WTC11 (cell line): ENCODE data around the gene RBFOX2. TPM values are rescaled to one million over a fixed set of nuclear protein-coding genes. Genes with fewer than 3 reads are reported as not detected.

Experiments used
- ATAC-seq: fragments of 200-7000 bp; cut with Tn5 transposase; 2 replicates; pipeline ENCODE4 v1.10.0; 2021; ENCODE audit warnings: mild to moderate bottlenecking, moderate library complexity
- CTCF ChIA-PET: fragments of 300-600 bp; sonication (Branson Sonifier 250); formaldehyde crosslinking; loops from one replicate; lab custom pipeline; 2021; ENCODE audit warnings: antibody characterized with exemption; lab: Charles Lee
- POLR2A ChIA-PET: fragments of 350-600 bp; sonication (Branson Sonifier 250); formaldehyde crosslinking; loops from one replicate; lab custom pipeline; 2021; ENCODE audit warnings: antibody characterized with exemption; lab: Charles Lee
- DNase-seq: peaks from one replicate; pipeline ENCODE4 v3.0.0; 2021; ENCODE audit warnings: low spot score
- H3K27ac Mint-ChIP-seq: 2 replicates; pipeline ENCODE4 v1.8.0; 2021; ENCODE audit warnings: mixed read lengths
- H3K27me3 Mint-ChIP-seq: 2 replicates; pipeline ENCODE4 v1.8.0; 2021; ENCODE audit warnings: low read depth, mild to moderate bottlenecking, moderate library complexity, mixed read lengths
- H3K36me3 Mint-ChIP-seq: 2 replicates; pipeline ENCODE4 v1.8.0; 2021; ENCODE audit warnings: mixed read lengths
- H3K4me1 Mint-ChIP-seq: 2 replicates; pipeline ENCODE4 v1.8.0; 2022; ENCODE audit warnings: mixed read lengths
- H3K4me3 Mint-ChIP-seq: 2 replicates; pipeline ENCODE4 v1.8.0; 2021; ENCODE audit warnings: mild to moderate bottlenecking, moderate library complexity, mixed read lengths
- H3K9me3 Mint-ChIP-seq: 2 replicates; pipeline ENCODE4 v1.8.0; 2021; ENCODE audit warnings: mixed read lengths
- ESRRA ChIP-seq: sonication (generic); formaldehyde crosslinking; IDR thresholded peaks from 2 replicates; pipeline ENCODE4 v1.8.1; 2022; ENCODE audit warnings: mild to moderate bottlenecking, missing genetic modification reagents, borderline replicate concordance
- FOXK1 ChIP-seq: sonication (generic); formaldehyde crosslinking; IDR thresholded peaks from 2 replicates; pipeline ENCODE4 v1.8.0; 2022; ENCODE audit warnings: mild to moderate bottlenecking, moderate library complexity, missing genetic modification reagents
- FOXP1 ChIP-seq: sonication (generic); formaldehyde crosslinking; IDR thresholded peaks from 2 replicates; pipeline ENCODE4 v1.8.0; 2022; ENCODE audit warnings: missing genetic modification reagents, mild to moderate bottlenecking, moderate library complexity, borderline replicate concordance
- GABPB1 ChIP-seq: sonication (generic); formaldehyde crosslinking; IDR thresholded peaks from 2 replicates; pipeline ENCODE4 v1.8.1; 2023; ENCODE audit warnings: mild to moderate bottlenecking, missing genetic modification reagents
- HMGA2 ChIP-seq: fragments of 250-450 bp; sonication (Bioruptor Pico); IDR thresholded peaks from 2 replicates; pipeline ENCODE4 v1.4.0; 2021; ENCODE audit warnings: mild to moderate bottlenecking, moderate library complexity
- IRF2 ChIP-seq: sonication (generic); formaldehyde crosslinking; IDR thresholded peaks from 2 replicates; pipeline ENCODE4 v1.8.0; 2022; ENCODE audit warnings: low read depth, missing genetic modification reagents, borderline replicate concordance
- JUN ChIP-seq: sonication (generic); formaldehyde crosslinking; IDR thresholded peaks from 2 replicates; pipeline ENCODE4 v1.8.0; 2023; ENCODE audit warnings: mild to moderate bottlenecking, missing genetic modification reagents
- NFE2L1 ChIP-seq: sonication (generic); formaldehyde crosslinking; IDR thresholded peaks from 2 replicates; pipeline ENCODE4 v1.8.1; 2023; ENCODE audit warnings: missing genetic modification reagents
- OVOL2 ChIP-seq: fragments of 250-450 bp; sonication (Bioruptor Pico); IDR thresholded peaks from 2 replicates; pipeline ENCODE4 v1.9.0; 2021; ENCODE audit warnings: mild to moderate bottlenecking, borderline replicate concordance
- RORB ChIP-seq: fragments of 250-450 bp; sonication (Bioruptor Pico); IDR thresholded peaks from 2 replicates; pipeline ENCODE4 v1.9.0; 2021; ENCODE audit warnings: mild to moderate bottlenecking
- SMAD4 ChIP-seq: sonication (generic); formaldehyde crosslinking; IDR thresholded peaks from 2 replicates; pipeline ENCODE4 v1.8.0; 2022; ENCODE audit warnings: mild to moderate bottlenecking, missing genetic modification reagents
- ZNF138 ChIP-seq: sonication (generic); formaldehyde crosslinking; conservative IDR thresholded peaks from 2 replicates; pipeline ENCODE4 v1.8.1; 2022; ENCODE audit warnings: mild to moderate bottlenecking, moderate library complexity, missing genetic modification reagents
- ZNF263 ChIP-seq: sonication (generic); formaldehyde crosslinking; IDR thresholded peaks from 2 replicates; pipeline ENCODE4 v1.8.1; 2022; ENCODE audit warnings: low read depth, mild to moderate bottlenecking, moderate library complexity, missing genetic modification reagents
- ZNF317 ChIP-seq: sonication (generic); formaldehyde crosslinking; IDR thresholded peaks from 2 replicates; pipeline ENCODE4 v1.8.1; 2023; ENCODE audit warnings: low read depth, mild to moderate bottlenecking, moderate library complexity, missing genetic modification reagents, borderline replicate concordance
- ZNF416 ChIP-seq: fragments of 250-450 bp; sonication (Bioruptor Pico); IDR thresholded peaks from 2 replicates; pipeline ENCODE4 v1.9.0; 2021; ENCODE audit warnings: mild to moderate bottlenecking, inconsistent platforms
- ZNF423 ChIP-seq: fragments of 250-450 bp; sonication (Bioruptor Pico); IDR thresholded peaks from 2 replicates; pipeline ENCODE4 v2.1.2; 2022; ENCODE audit warnings: mild to moderate bottlenecking, moderate library complexity
- total RNA-seq: library from RNA; stranded (reverse); gene quantifications from 3 replicates; pipeline ENCODE4 v1.2.3, GENCODE V29; 2021
- TF ChIP-seq, protein P1 (sequence below): sonication (generic); formaldehyde crosslinking; IDR thresholded peaks from 2 replicates; pipeline ENCODE4 v1.8.1; 2023; ENCODE audit warnings: mild to moderate bottlenecking, missing genetic modification reagents, moderate library complexity
- TF ChIP-seq, protein P2 (sequence below): sonication (generic); formaldehyde crosslinking; IDR thresholded peaks from 2 replicates; pipeline ENCODE4 v1.8.0; 2022; ENCODE audit warnings: mild to moderate bottlenecking, missing genetic modification reagents
- TF ChIP-seq, protein P3 (sequence below): sonication (generic); formaldehyde crosslinking; IDR thresholded peaks from 2 replicates; pipeline ENCODE4 v1.8.0; 2023; ENCODE audit warnings: missing genetic modification reagents
- TF ChIP-seq, protein P4 (sequence below): sonication (generic); formaldehyde crosslinking; IDR thresholded peaks from 2 replicates; pipeline ENCODE4 v1.8.0; 2022; ENCODE audit warnings: mild to moderate bottlenecking, missing genetic modification reagents
- TF ChIP-seq, protein P5 (sequence below): fragments of 250-450 bp; sonication (Bioruptor Pico); IDR thresholded peaks from 2 replicates; pipeline ENCODE4 v1.9.0; 2021; ENCODE audit warnings: mild to moderate bottlenecking, borderline replicate concordance
- TF ChIP-seq, protein P6 (sequence below): sonication (generic); formaldehyde crosslinking; IDR thresholded peaks from 2 replicates; pipeline ENCODE4 v1.8.1; 2022; ENCODE audit warnings: low read depth, mild to moderate bottlenecking, moderate library complexity, missing genetic modification reagents, borderline replicate concordance
- TF ChIP-seq, protein P7 (sequence below): sonication (generic); formaldehyde crosslinking; IDR thresholded peaks from 2 replicates; pipeline ENCODE4 v1.8.1; 2023; ENCODE audit warnings: mild to moderate bottlenecking, missing genetic modification reagents, moderate library complexity

RBFOX2 gene
- total RNA-seq, 1 experiment from 2014 or later: 107 TPM

DNA sequence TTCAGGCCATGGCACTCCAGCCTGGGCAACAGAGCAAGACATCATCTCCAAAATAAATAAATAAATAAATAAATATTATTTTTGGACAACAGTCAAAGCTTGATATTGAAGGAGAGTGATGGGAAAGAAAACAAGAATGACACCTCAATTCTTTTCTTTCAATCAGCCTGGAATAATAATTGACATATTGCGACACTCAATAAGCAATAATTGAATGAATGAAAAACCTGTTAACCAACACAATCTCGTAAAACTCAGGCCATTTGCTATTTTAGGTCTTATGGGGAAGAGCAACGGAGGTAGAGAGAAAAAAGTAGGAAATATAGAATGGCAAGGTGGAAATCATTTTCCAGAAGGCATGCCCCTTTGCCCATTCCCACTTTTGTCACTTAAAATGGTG lies 10.5 kb upstream of the RBFOX2 start:
- Mint-ChIP-seq H3K36me3 (no peaks in the 10 kb centered on the region), H3K4me3 (no peak overlapping the region), H3K4me1 (peaks cover 24% of the 10 kb centered on the region), H3K27ac (no peak overlapping the region), H3K27me3 (peaks cover 7% of the 10 kb centered on the region), H3K9me3 (no peaks in the 10 kb centered on the region)
- POLR2A ChIA-PET: no interaction called here
- CTCF ChIA-PET: interaction anchor here (2.6 kb wide), 1 partner anchor 27 kb away, joined by 9 read pairs; no protein-coding TSS in a partner anchor
- DNase-seq (no peak), ATAC-seq (no peak)
- TF ChIP-seq, protein P1, sequence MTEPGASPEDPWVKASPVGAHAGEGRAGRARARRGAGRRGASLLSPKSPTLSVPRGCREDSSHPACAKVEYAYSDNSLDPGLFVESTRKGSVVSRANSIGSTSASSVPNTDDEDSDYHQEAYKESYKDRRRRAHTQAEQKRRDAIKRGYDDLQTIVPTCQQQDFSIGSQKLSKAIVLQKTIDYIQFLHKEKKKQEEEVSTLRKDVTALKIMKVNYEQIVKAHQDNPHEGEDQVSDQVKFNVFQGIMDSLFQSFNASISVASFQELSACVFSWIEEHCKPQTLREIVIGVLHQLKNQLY: no peak
- TF ChIP-seq ZNF317: no peak
- no peak for TF ChIP-seq JUN (CRISPR knock-in tag)
- no peak for TF ChIP-seq GABPB1 (CRISPR knock-in tag)
- TF ChIP-seq ZNF138 (CRISPR knock-in tag): no peak
- TF ChIP-seq, protein P2, sequence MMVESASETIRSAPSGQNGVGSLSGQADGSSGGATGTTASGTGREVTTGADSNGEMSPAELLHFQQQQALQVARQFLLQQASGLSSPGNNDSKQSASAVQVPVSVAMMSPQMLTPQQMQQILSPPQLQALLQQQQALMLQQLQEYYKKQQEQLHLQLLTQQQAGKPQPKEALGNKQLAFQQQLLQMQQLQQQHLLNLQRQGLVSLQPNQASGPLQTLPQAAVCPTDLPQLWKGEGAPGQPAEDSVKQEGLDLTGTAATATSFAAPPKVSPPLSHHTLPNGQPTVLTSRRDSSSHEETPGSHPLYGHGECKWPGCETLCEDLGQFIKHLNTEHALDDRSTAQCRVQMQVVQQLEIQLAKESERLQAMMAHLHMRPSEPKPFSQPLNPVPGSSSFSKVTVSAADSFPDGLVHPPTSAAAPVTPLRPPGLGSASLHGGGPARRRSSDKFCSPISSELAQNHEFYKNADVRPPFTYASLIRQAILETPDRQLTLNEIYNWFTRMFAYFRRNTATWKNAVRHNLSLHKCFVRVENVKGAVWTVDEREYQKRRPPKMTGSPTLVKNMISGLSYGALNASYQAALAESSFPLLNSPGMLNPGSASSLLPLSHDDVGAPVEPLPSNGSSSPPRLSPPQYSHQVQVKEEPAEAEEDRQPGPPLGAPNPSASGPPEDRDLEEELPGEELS: no peak
- TF ChIP-seq ZNF423 (CRISPR knock-in tag): no peak
- TF ChIP-seq, protein P3, sequence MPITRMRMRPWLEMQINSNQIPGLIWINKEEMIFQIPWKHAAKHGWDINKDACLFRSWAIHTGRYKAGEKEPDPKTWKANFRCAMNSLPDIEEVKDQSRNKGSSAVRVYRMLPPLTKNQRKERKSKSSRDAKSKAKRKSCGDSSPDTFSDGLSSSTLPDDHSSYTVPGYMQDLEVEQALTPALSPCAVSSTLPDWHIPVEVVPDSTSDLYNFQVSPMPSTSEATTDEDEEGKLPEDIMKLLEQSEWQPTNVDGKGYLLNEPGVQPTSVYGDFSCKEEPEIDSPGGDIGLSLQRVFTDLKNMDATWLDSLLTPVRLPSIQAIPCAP (CRISPR knock-in tag): no peak
- no peak for TF ChIP-seq SMAD4 (CRISPR knock-in tag)
- TF ChIP-seq FOXK1: no peak
- no peak for TF ChIP-seq HMGA2 (CRISPR knock-in tag)
- TF ChIP-seq ZNF263: no peak
- TF ChIP-seq, protein P4, sequence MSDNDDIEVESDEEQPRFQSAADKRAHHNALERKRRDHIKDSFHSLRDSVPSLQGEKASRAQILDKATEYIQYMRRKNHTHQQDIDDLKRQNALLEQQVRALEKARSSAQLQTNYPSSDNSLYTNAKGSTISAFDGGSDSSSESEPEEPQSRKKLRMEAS: no peak

DNA sequence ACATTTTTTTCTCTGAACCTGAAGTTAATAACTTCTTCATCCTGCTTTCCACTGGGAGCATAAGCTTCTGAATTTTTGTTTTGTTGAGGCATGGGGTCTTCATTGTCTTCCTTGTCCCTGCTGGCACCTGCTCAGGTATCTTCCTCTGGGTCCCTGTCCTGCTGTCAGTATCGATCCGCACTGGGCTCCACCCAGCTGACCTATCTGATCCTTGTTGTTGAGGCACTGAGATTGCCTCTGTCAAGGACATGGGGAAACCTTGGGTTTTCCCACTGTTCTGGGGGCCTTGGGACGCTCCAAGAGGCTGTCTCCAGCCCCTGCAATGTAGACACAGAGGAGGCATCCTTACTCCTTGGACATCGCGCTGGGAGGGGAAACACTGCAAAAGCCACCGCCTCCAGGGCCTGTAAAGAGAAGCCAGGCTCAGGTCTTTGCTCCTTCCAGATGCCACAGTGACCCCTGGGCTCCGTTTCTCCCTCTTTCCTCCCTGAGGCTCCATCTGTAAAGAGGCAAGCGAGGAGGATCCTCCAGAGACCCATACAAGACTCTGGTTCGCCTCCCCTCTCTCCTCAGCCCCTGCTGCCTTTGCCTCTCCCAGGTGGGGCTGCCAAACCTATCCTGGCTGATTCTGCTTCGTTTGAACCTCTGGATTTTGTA lies 8.6 kb upstream of the RBFOX2 start:
- Mint-ChIP-seq H3K4me1 (peaks cover 24% of the 10 kb centered on the region), H3K9me3 (no peaks in the 10 kb centered on the region), H3K27ac (no peak overlapping the region)
- TF ChIP-seq RORB (CRISPR knock-in tag) (no peak), OVOL2 (no peak), ZNF138 (CRISPR knock-in tag) (no peak), IRF2 (no peak), ESRRA (CRISPR knock-in tag) (no peak), FOXP1 (CRISPR knock-in tag) (no peak), NFE2L1 (CRISPR knock-in tag) (no peak), ZNF416 (no peak)
- TF ChIP-seq, protein P5, sequence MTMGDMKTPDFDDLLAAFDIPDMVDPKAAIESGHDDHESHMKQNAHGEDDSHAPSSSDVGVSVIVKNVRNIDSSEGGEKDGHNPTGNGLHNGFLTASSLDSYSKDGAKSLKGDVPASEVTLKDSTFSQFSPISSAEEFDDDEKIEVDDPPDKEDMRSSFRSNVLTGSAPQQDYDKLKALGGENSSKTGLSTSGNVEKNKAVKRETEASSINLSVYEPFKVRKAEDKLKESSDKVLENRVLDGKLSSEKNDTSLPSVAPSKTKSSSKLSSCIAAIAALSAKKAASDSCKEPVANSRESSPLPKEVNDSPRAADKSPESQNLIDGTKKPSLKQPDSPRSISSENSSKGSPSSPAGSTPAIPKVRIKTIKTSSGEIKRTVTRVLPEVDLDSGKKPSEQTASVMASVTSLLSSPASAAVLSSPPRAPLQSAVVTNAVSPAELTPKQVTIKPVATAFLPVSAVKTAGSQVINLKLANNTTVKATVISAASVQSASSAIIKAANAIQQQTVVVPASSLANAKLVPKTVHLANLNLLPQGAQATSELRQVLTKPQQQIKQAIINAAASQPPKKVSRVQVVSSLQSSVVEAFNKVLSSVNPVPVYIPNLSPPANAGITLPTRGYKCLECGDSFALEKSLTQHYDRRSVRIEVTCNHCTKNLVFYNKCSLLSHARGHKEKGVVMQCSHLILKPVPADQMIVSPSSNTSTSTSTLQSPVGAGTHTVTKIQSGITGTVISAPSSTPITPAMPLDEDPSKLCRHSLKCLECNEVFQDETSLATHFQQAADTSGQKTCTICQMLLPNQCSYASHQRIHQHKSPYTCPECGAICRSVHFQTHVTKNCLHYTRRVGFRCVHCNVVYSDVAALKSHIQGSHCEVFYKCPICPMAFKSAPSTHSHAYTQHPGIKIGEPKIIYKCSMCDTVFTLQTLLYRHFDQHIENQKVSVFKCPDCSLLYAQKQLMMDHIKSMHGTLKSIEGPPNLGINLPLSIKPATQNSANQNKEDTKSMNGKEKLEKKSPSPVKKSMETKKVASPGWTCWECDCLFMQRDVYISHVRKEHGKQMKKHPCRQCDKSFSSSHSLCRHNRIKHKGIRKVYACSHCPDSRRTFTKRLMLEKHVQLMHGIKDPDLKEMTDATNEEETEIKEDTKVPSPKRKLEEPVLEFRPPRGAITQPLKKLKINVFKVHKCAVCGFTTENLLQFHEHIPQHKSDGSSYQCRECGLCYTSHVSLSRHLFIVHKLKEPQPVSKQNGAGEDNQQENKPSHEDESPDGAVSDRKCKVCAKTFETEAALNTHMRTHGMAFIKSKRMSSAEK (CRISPR knock-in tag): no peak
- TF ChIP-seq, protein P6, sequence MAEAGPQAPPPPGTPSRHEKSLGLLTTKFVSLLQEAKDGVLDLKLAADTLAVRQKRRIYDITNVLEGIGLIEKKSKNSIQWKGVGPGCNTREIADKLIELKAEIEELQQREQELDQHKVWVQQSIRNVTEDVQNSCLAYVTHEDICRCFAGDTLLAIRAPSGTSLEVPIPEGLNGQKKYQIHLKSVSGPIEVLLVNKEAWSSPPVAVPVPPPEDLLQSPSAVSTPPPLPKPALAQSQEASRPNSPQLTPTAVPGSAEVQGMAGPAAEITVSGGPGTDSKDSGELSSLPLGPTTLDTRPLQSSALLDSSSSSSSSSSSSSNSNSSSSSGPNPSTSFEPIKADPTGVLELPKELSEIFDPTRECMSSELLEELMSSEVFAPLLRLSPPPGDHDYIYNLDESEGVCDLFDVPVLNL: no peak
- TF ChIP-seq, protein P7, sequence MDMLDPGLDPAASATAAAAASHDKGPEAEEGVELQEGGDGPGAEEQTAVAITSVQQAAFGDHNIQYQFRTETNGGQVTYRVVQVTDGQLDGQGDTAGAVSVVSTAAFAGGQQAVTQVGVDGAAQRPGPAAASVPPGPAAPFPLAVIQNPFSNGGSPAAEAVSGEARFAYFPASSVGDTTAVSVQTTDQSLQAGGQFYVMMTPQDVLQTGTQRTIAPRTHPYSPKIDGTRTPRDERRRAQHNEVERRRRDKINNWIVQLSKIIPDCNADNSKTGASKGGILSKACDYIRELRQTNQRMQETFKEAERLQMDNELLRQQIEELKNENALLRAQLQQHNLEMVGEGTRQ (CRISPR knock-in tag): no peak
- TF ChIP-seq, all 79 proteins: peak for 0
- ChIA-PET CTCF (interaction anchor here (1.4 to 2.6 kb wide), 2 partner anchors 29 to 87 kb away, joined by 5 to 9 read pairs; no protein-coding TSS in a partner anchor), POLR2A (no interaction called here)
- DNase-seq (no peak), ATAC-seq (no peak; the same call in 1 of the 2 replicates)
- Mint-ChIP-seq H3K4me3 (no peak overlapping the region), H3K36me3 (no peaks in the 10 kb centered on the region), H3K27me3 (peaks cover 7% of the 10 kb centered on the region)
